ENCODE measurements around the gene IFT122.

Gene IFT122

DNA sequence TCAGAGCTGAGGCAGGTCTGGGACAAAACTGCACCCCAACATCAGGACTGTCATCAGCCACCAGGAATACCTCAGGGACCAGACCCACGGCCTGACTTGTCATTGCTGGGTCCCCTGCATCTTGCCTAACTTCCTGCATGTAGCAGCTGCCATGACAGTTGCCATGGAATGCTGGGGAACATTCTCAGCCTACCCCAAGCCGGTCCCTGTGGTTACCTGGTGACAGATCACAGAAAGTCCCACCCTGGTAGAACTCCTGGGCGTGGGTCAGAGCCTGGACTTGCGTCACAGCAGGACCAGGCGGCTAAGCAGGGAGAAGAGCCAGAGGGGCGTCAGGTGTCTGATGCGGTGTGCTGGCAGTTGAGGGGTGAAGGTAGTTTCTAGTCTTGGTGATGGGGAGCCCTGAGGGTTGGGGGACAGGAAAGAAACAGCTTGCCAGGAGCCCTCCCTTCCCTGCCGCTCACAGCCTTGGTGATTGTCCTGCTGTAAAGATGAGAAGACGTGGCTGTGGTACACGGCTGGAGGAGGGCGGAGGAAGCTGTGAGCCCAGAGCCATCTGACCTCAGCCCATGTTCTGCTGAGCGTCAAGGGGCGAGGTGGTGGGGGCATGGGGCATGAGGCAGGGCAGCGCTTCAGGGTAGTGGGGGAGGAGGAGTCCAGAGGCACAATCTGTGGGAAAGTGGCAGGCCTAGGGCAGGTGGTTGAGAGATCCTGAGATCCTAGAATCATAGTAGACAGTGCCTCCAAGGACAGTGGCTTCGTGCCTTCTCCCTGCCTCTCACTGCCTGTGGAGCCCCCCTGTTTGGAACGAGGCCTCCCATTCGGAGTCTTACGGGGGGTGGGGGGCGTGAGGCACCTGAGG lies 108.3 kb downstream of the IFT122 start:
- no peak for DNase-seq

DNA sequence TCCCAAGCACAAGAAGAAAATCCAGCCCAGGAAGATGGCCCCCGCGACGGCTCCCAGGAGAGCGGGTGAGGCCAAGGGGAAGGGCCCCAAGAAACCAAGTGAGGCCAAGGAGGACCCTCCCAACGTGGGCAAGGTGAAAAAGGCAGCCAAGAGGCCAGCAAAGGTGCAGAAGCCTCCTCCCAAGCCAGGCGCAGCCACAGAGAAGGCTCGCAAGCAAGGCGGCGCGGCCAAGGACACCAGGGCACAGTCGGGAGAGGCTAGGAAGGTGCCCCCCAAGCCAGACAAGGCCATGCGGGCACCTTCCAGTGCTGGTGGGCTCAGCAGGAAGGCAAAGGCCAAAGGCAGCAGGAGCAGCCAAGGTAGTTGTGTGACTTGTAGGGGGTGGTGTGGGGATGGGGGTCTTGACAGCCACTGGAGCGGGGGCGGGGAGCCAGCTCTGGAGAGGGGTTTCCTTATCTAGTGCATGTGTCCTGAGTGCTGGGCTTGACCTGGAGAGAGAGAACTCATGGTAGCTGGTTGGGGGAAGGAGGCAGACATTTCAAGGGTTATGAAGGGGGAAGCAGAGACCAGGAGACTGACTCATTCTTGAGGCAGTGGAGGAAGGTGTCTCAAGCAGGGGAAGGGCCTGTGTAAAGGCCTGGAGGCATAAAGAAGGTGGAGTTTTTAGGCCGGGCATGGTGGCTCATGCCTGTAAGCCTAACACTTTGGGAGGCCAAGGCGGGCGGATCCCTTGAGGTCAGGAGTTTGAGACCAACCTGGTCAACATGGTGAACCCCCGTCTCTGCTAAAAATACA lies 109.2 kb downstream of the IFT122 start:
- DNase-seq, result no peak

DNA sequence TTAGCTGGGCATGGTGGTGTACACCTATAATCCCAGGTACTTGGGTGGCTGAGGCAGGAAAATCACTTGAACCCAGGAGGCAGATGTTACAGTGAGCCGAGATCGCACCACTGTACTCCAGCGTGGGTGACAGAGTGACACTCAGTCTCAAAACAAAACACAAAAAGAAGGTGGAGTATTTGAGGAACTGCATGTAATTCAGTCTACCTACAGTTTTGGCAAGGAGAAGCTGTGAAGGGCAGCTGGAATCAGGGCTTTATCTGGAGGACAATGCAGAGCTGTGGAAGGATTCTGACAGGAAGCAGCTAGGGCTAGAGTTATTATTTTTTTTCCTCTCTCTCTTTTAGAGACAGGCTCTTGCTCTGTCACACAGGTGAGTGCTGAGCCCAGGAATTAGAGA lies 109.8 kb downstream of the IFT122 start:
- DNase-seq, result no peak

DNA sequence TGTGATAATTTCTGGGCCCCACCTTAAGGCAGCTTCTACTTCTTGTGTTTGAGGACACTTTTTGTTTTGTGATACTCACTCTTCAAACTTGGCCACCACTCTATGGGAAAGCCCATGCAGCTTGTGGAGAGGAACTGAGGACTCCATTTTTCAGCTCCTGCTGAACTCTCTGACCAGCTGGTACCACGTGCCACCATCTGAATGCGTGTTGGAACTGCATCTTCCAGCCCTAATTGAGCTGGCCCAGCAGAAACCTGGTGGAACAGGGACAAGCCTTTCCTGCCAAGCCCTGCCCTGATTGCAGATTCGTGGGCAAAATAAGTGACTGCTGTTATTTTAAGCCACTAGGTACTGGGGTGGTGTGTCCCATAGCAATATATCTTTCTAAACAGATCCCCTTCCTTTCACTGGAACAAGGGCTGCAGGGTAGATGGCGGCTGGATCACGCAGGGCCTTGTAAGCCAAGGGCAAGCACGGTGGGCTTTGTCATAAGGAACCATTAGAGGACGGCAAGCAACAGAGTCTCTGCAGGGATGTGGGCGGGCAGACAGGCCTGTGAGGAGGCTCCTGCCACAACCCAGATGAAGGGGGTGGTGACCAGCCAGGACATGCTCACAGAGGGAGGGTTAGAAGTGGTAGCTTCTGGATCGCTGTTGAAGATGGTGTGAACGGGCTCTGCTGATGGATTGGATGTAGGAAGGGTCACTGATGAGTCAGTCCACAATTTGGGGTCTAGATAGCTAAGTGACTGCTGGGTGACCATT lies 112.4 kb downstream of the IFT122 start:
- no peak for DNase-seq

DNA sequence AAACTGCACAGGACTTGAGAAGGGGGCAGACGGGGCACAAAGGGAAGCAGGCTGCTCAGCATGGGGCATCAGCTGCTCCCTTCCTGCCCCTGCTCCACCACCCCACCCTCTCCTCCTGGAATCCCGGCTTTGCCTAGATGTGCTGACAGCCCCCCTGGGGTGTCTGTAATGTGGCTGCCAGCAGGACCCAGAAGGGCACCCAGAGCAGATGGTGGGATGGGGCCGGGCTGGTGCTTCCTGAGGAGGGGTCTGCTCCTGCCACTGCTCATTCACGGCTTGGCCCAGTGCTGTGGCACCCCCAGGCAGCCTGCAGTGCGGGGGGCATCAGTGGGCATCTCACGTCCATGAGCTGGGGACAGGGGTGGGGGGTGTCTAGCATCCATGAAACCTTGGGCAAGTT lies 113.1 kb downstream of the IFT122 start:
- DNase-seq, result no peak

DNA sequence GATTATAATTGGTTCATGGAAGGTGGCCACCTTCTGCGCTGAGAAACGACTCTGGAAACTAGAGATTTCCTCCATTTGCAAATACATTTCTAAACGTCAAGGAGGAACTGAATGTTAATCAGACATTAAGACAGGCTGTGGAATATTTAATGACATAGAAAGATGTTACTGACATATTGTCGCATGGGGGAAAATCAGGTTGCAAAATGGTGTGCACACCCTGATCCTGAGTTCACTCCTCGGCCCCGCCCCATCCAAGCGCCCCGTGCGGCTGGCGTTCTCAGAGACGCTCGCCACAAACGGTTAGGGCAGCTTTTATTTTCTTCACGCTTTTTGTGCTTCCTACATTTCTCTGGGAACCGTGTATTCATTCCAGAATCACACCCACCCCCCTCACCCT lies 113.7 kb downstream of the IFT122 start:
- no peak for DNase-seq

DNA sequence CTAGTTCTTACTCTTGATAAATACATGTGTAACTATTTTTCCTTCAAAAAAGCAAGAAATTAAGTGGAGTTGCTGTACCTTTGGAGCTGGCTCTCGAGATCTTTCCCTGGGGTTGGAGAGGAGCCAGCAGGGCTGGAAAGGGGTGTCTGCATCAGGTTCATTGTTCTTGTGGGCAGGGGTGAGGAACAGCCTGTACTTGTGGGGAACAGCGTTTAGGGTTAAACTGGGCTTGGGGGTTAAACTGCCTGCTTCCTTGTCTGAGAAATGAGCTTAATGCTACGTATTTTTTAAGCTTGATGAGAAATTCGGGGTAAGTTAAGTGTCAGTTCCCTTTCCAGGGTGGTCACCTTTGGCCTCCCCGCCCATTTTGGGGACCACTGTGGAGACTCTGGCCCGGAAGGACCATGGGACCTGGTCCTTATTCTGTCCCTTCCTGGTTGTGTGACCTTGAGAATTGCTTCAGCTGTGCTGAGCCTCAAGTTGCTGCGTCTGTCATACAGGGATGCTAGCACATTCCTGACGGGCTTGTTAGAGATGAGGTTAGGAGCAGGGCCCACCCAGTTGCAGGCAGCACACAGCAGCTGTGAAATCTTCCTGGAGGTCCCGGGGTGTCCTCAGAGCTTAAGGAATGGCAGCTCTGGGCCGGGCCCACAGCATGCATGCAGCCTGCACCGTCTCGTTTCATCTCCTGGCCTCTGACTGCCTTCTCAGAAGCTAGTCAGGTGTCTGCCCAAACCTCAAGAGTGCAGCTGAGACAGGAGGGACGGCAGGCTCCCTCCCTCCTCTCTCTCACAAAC lies 114.5 kb downstream of the IFT122 start:
- no peak for DNase-seq

DNA sequence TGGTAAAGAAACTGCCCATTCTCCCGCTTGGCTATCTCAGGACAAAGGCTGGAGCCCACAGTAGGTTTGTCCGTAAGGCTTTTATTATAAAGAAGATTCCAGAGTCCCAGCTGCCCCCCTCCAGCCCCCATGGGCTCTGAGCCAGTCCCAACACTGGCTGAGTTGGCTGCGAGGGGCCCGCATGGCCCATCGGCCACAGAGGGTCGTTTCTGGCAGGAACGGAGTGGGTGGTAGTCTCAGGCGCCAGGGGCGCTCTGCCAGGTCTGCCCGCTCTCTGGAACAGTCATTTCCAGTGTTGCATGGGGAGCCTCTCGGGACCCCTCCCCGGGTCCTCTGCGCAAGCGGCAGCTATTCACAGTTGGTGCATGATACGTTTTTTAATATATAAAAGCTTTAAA lies 115.1 kb downstream of the IFT122 start:
- DNase-seq, result peak; percentile 50

DNA sequence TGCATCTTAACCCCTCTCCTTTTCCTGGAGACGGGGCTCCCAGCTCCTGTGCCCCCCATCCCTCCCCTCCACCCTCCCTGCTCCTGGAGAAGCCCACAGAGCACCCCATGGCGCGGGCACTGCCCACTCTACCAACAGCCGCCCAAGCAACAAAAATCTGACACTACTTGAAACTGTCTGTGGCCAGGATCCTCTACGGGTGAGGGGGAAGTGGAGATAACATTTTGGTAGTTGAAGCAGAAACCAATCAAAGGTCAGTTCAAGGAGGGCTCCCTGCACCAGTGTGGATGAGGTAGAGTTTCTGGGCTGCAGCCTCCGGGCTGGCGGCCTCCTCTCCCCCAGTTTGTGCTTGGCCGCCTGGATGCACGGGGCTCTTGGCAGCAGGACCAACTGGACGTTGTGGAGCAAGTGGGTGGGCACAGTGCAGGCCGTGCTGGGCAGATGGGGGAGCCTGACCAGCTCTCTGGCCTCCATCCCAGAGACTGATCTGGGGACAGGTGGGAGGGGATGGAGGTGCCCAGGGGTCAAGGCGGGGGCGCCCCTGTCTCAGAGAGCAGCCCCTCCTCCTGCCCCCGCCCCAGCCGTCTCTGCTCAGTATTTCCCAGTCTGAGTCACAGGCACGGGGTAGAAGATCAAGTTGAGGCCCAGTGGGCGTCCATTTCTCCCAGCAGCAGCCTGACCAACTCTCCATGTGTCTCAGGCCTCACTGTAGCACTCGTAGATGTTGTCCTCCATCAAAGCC lies 115.8 kb downstream of the IFT122 start:
- DNase-seq, result no peak

DNA sequence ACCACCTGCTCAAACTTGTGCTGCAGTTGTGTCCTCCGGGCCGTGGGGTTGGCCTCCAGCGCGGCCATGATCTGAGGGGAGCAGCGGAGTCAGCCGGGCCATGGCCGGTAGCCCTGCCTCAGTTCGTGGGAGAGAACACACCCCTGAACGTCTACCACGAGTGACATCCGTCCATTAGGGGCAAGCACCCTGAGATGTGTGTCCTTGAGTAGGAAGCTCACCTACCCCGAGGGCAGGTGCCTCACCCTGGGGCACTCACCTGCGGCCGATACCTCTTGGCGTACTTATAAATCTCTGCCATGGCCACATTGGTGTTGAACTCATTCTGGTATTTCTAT lies 116.3 kb downstream of the IFT122 start:
- no peak for DNase-seq

DNA sequence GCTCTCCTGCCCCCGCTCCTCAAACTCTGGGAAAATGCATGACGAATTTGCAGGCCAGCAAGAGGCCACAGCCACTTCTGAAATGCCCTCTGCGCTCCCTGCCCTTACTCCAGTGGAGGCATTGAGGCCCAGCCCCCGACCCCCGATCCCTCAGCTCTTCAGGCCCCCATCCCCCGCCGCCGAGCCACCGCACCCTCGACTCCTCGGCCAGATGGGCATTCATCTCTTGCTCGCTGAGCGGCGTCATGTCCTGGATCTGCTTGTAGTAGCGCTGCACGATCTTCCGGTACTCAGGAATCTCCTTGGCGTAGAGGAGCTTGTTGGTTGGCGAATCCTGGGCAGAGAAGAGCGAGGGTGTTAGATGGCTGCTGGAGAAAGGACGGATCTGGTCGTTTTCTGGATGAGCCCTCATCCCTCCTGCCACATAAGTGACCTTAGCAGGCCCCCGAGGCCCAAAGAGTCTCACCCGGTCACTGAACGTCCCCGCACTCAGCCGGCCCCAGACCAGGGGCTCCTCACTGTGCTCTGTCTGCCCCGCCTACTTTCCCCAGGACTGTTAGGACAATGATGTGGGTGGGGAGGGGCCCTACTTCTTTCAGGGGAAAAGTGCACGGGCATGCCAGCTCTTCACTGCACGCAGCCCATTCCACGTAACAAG lies 117.0 kb downstream of the IFT122 start:
- no peak for DNase-seq

DNA sequence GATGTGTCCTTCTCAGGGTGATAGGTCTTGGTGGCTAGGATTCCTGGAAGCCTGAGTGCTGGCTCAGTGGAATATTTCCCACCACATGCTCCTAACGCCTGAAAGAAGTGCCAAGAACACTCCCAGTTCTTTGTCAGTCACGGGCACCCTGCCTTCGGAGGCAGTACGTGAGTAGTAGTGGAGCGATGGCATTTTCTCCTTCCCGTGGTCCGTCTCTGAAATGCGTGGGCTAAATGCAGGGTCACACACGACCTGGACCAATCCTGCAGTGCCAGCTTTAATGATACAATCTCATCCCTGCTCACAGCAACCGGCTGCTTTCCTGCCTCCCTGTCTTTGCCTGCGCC lies 117.5 kb downstream of the IFT122 start:
- DNase-seq, result peak; percentile 71

DNA sequence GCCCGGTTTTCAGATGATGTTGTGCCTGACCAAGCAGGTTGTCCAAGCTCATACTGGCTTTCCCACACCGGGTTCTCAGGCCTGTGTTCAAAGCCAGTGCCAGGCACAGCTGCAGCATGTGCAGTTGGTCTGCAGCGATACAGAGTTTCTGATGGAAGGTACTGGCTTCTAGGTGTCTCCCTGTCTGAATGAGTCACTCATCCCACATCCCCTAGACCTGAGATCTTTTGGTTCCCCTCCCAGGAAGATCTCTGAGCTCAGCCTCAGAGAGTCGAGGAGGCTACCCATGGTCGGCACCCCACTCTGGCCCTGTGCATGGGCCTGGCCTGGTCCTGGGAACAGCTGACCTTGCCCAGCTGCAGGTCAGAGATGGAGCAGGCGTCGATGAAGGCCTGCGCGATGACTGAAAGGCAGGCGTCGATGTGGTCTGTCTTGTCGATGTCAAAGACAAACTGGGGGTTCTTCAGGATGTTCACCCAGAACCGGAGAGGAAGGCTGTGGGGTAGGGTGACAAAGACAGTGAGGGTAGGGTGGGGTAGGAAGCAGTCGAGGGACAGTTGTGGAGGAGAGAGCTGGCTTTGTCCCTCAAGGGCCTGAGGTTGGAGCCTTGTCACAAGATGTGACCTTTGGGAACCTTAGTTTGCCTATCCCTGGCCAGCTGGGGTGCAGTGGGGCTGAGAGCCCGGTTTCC lies 118.2 kb downstream of the IFT122 start:
- no peak for DNase-seq

DNA sequence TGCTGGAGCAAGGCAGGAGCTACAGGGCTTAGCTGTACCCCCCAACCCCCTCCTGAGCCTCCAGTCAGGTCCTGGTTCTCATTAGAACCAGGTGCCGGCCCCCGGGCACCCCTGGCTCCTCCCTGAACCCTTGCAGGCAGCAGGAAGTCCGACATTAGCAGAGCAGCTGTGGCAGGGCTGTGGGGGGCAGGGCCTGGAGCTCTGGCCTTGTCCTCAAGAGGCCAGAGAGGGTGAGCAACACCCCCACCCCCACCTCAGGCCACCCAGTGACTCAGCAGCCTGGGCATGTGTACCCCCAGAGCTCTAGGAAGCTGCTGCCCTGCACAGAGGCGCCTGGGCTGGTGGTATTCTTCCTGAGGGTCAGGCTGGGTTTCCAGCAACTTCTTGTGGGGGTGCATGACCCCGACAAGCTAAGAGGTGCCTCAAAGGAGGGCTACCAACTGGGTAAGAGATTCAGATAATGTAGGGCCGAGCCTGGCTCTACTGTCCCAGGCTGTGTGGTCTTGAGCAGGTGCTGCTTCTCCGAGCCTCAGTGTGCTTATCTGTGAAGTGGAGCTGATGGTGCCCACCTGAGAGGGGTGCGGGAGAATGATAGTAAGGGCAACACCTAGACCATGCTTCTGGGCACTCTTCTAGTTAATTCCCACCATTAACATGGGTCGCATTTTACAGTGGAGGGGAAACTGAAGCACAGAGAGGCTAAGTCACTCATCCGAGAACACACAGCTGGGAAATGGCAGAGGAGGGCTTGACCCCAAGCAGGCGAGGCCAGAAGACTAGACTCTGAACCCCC lies 118.9 kb downstream of the IFT122 start:
- DNase-seq, result no peak

DNA sequence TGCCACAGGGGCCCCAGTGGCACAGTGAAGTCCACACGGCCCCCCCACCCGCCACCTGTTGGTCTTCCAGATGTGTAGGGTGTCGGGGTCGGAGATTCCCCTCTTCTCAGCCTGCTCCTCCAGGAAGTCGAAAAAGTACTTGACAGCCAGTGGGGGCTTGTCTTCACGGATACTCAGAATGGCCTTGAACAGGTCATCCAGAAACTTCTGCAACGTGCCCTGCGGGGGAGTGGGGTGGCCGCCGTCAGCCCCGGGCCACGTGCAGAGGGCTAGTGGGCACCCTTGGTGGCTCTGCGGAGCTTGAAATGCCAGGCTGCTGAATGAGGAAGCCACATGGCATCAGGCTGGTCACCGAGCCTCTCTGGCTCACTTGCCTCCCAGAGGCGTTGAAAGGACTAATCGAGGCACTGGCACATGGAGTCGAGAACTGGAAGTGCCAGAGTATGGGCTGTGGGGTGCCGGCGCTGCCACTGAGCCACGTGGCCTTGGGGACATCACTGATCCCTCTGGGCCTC lies 119.6 kb downstream of the IFT122 start:
- DNase-seq, result no peak

DNA sequence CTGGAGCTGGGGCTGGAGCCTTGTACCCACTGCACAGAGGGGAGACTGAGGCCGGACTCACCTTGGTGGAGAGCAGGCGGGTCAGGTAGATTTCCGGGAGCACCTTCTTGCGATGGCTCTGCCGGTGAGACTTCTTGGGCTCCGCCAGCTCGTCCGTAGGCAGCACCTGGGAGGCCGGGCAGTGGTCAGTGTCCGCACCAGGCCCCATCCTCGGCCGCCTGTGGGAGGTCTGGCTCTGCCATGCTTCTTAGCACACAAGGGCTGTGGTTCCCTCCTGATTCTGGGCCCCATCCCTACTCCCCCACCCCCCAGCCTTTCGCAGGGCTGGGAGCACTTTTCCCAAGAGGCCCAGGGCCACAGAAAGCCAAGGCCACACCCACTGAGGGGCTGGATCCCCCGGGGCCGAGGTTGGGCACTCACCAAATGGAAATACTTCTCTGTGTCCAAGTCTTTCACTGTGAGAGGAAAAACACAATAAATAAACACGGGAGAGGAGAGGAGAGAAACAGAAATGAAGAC lies 120.3 kb downstream of the IFT122 start:
- DNase-seq, result peak; percentile 66

DNA sequence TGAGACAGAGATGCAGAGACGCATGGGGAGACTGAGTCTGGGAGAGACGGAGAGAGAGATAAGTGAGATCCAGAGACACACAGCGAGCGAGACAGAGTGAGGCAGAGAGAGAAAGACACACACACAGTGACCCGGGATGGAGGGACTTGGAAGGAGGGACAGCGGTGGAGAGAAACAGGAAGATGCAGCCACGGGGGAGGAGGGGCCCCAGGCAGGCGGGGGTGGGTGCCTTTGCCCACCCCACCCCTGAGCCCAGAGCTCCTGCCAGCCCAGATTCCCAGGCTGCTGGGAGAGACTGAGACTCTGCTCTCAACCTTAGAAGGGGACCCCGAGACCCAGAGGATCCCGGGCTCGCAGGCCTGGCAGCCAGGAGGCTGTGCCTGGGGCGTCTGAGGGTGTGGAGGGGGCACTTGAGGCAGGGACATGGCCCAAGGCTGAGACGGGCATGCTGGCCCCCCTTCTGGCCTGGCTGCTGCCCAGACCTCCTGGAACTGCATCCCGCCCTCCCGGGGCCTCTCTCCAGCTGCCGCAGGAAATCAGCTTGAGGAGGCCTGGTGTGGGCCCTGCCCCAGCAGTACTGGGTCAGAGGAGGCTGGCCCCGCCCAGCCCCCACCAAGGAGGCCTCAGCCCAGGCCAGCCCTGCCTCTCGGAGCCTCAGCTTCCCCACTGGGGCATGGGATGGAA lies 121.0 kb downstream of the IFT122 start:
- peak; percentile 92 for DNase-seq

DNA sequence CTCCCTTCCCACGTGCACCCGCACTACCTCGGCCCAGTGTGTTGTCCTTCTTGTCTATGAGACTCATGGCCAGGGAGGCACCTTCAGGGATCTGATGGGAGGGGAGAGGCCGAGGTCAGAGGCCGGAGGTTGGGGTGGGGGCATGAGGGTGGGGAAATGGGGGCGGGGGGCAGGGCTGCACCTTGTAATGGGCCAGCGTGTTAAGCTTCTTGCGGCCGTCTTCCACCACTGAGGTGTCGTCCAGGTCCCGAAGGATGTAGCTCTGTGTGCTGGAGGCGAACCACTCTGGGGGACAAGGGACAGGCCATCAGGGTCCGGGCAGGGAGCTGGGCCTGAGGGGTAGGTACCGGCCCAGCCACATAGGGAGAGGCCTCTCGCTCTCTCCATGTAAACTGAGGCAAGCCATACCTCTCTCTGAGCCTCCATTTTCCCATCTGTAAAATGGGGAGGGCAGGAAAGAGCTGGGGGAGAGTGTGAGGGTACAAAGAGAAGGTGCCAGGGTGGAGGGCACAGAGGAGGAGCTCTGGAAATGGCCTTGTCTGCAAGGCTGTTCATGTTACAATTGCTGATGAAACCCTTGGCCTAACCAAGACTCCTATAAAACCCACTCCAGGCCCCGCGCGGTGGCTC lies 121.7 kb downstream of the IFT122 start:
- no peak for DNase-seq
